Lower lobe of right lung (tissue), 2 donors: Measurements from ENCODE around the gene TGDS. TPM values are rescaled to one million over a fixed set of nuclear protein-coding genes. Genes with fewer than 3 reads are reported as not detected.

Experiments
- ATAC-seq, 2 donors: fragments of 200-7000 bp; cut with Tn5 transposase; one replicate each; pipeline ENCODE4 v1.9.1; 2020 to 2022; ENCODE audit warnings: mild to moderate bottlenecking in 2 of 2, moderate library complexity in 2 of 2
- DNase-seq: peaks from one replicate; pipeline ENCODE4 v3.0.0-alpha.2; 2020
- H3K27ac ChIP-seq: fragments of 200-600 bp; one replicate; pipeline ENCODE4 v1.8.0; 2022
- H3K27me3 ChIP-seq: fragments of 200-600 bp; one replicate; pipeline ENCODE4 v1.8.0; 2022; ENCODE audit warnings: low read depth
- H3K36me3 ChIP-seq: fragments of 200-600 bp; one replicate; pipeline ENCODE4 v1.8.0; 2022; ENCODE audit warnings: mild to moderate bottlenecking
- H3K4me1 ChIP-seq: fragments of 200-600 bp; one replicate; pipeline ENCODE4 v1.8.0; 2022
- H3K4me3 ChIP-seq: fragments of 200-600 bp; one replicate; pipeline ENCODE4 v1.8.0; 2022; ENCODE audit warnings: mild to moderate bottlenecking
- H3K9me3 ChIP-seq: fragments of 200-600 bp; one replicate; pipeline ENCODE4 v1.8.0; 2022
- CTCF ChIP-seq: fragments of 200-600 bp; IDR thresholded peaks from one replicate; pipeline ENCODE4 v1.8.0; 2022; ENCODE audit warnings: antibody characterized with exemption, mild to moderate bottlenecking
- intact Hi-C: fragments of 100-400 bp; cut with DNase I; formaldehyde crosslinking; loops from one replicate; pipeline ENCODE4 v1.11.0; 2022
- total RNA-seq: library from RNA; stranded (reverse); fragmentation: NEBNext Ultra II Directional; extraction: Animal tissue kit (Norgen Biotek cat#: 25700); gene quantifications from one replicate; pipeline ENCODE4 v1.2.1, GENCODE V29; 2021
- donor health status: DM: no; HTN: yes; CAD: no; lungs with severe emphysema.

TGDS gene
- total RNA-seq, 1 donor from 2014 or later, result 10.5 TPM

DNA sequence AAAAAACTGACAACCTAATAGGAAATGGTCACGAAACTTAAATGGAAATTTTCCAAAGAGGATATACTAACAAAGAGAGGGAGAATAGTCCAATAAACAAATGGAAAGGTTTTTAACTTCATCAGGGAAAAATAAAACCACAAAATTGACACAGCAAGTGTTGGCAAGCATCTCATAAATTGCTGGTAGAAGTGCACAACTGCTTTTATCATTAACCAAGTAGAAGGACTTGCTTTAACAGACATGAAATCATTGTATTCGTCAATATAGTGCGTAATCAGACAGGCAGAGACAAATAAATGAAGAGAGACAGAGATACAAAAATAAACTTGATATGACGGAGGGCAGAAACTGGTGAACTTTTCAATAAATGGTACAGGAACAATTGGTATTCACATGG is 7.4 kb downstream of the TGDS start:
- no peak for ATAC-seq
- Histone ChIP-seq H3K36me3 (peaks cover 68% of the 10 kb centered on the region), H3K4me1 (peaks cover under 1% of the 10 kb centered on the region), H3K27ac (no peak overlapping the region), H3K27me3 (no peaks in the 10 kb centered on the region), H3K4me3 (no peak overlapping the region), H3K9me3 (no peaks in the 10 kb centered on the region)
- intact Hi-C loops, result no loop called here
- DNase-seq, result no peak
- TF ChIP-seq CTCF, result no peak

- intact Hi-C loops, result no loop called here
- no peak for TF ChIP-seq CTCF
- Histone ChIP-seq H3K9me3 (no peaks in the 10 kb centered on the region), H3K36me3 (peaks cover 72% of the 10 kb centered on the region), H3K4me3 (no peak overlapping the region), H3K4me1 (no peaks in the 10 kb centered on the region), H3K27me3 (no peaks in the 10 kb centered on the region), H3K27ac (no peak overlapping the region)
- no peak for ATAC-seq
- DNase-seq, result no peak
These were observed 9.6 kb downstream of the TGDS start for GRCh38 chr13:94586371-94586770.

DNA sequence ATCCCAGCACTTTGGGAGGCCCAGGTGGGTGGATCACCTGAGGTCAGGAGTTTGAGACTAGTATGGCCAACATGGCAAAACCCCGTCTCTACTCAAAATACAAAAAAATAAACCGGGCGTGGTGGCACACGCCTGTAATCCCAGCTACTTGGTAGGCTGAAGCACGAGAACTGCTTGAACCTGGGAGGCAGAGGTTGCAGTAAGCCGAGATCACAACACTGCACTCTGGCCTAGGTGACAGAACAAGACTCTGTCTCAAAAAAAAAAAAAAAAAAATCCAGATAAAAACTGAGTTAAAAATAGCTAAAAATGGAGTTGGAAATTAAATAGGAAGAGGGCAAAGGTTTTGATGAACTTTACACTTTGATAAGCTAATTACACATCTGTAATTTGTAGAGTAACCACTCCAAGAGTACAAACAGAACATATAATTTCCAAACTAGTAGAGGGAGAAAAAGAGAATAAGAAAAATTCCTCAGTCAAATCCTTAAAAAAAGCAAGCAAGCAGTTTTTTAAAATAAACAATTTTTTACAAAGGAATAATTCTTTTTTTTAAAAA is 10.3 kb downstream of the TGDS start:
- Histone ChIP-seq H3K4me3 (no peak overlapping the region), H3K4me1 (no peaks in the 10 kb centered on the region), H3K36me3 (peaks cover 72% of the 10 kb centered on the region), H3K27ac (no peak overlapping the region), H3K9me3 (no peaks in the 10 kb centered on the region), H3K27me3 (no peaks in the 10 kb centered on the region)
- intact Hi-C loops, result no loop called here
- ATAC-seq, result no peak
- TF ChIP-seq CTCF, result no peak
- no peak for DNase-seq

GRCh38 chr13:94583926-94584325 is 12.0 kb downstream of the TGDS start:
- intact Hi-C loops, result no loop called here
- no peak for TF ChIP-seq CTCF

DNA sequence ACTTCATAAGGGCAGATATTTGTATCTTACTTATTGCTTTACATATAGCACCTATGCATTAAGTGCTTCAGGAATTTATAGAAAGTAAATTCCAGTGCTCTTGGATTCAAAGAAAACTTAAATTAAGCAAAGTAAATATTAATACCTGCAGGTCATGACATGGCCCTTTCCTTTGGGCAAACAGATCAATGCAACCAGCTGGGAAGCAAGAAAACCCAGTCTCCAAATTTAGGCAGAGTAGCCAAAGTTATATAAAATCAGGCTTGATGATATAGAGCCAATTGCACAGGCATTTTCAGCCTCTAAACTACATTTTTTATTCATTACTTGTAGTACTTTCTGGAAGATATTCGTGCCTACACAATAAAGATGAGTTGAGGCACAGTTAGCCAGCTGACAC is 16.9 kb downstream of the TGDS start:
- ATAC-seq (no peak), DNase-seq (no peak)
- intact Hi-C loops, result no loop called here
- H3K9me3 ChIP-seq, result no peaks in the 10 kb centered on the region
- no peak overlapping the region for H3K4me3 ChIP-seq
- H3K4me1 ChIP-seq, result no peaks in the 10 kb centered on the region
- TF ChIP-seq CTCF, result no peak
- H3K27ac ChIP-seq, result no peak overlapping the region
- peaks cover 96% of the 10 kb centered on the region for H3K36me3 ChIP-seq
- H3K27me3 ChIP-seq, result no peaks in the 10 kb centered on the region

More at GRCh38 chr13:94583926-94584325, 12.0 kb downstream of the TGDS start:
- peaks cover 76% of the 10 kb centered on the region for H3K36me3 ChIP-seq
- no peaks in the 10 kb centered on the region for H3K9me3 ChIP-seq
- H3K27ac ChIP-seq, result no peak overlapping the region
- no peak for ATAC-seq
- no peak overlapping the region for H3K4me3 ChIP-seq
- no peak for DNase-seq
- H3K27me3 ChIP-seq, result no peaks in the 10 kb centered on the region
- no peaks in the 10 kb centered on the region for H3K4me1 ChIP-seq

DNA sequence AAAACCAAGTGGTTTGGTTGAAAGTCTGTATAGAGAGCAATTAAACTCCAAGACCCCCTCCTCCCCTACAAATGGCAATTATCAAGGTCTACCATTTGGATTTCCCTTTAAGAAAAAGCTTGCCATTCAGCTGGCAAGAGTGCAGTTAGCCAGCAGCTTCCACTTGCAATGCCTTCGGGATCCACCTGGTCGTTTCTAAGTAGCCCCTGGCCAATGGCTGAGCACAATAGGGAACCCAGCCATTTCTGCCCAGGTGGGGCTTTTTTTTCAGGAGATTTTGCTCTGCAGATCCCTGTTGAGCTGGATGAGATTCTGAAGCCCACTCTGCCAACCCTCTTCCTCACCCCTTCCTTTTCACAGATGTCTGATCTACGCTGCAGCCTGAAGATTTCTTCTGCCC is 26.3 kb downstream of the TGDS start:
- H3K9me3 ChIP-seq, result no peaks in the 10 kb centered on the region
- no peaks in the 10 kb centered on the region for H3K27me3 ChIP-seq
- no peaks in the 10 kb centered on the region for H3K4me1 ChIP-seq
- TF ChIP-seq CTCF, result no peak
- intact Hi-C loops, result no loop called here
- H3K36me3 ChIP-seq, result peaks cover 47% of the 10 kb centered on the region
- no peak overlapping the region for H3K4me3 ChIP-seq
- no peak overlapping the region for H3K27ac ChIP-seq
- DNase-seq (no peak), ATAC-seq (no peak)
